Gastrocnemius medialis (tissue), 4 donors: ENCODE measurements around the gene GRID1.

Experiments used
- POLR2A ChIP-seq, 2 donors: fragments of 450-650 bp; IDR thresholded peaks; one replicate each; pipeline ENCODE4 v1.6.1; 2017; ENCODE audit warnings: antibody characterized with exemption in 2 of 2, mild to moderate bottlenecking in 2 of 2, moderate library complexity in 2 of 2
- TF ChIP-seq, protein P1 (sequence below), 5 experiments: fragments of 450-650 bp in 3 of 5; fragments of 200-600 bp in 2 of 5; sonication (generic) in 2 of 5; IDR thresholded peaks in 4 of 5; conservative IDR thresholded peaks in 1 of 5; 1 replicate in 4 of 5; 2 replicates in 1 of 5; pipeline ENCODE4 v1.5.1; 2016 to 2019; ENCODE audit warnings: antibody characterized with exemption in 5 of 5, mild to moderate bottlenecking in 3 of 5, moderate library complexity in 3 of 5

DNA sequence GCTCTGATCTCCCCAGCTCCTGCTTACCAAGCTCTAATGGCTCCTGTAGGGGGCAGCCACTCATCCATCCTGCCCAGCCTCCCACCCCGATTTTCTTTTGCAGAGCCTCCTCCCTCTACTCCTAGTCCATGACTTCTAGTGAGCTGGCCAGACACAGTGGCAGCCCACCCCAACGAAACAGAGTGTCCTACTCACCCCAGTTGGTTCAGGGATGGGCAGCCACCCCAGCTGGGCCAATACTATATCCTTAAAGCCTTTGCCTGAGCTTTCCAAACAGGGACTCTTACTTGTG, 77.1 kb downstream of the GRID1 start:
- no peak for TF ChIP-seq POLR2A (IDR thresholded peaks at IDR 0.05)
- TF ChIP-seq, protein P1, sequence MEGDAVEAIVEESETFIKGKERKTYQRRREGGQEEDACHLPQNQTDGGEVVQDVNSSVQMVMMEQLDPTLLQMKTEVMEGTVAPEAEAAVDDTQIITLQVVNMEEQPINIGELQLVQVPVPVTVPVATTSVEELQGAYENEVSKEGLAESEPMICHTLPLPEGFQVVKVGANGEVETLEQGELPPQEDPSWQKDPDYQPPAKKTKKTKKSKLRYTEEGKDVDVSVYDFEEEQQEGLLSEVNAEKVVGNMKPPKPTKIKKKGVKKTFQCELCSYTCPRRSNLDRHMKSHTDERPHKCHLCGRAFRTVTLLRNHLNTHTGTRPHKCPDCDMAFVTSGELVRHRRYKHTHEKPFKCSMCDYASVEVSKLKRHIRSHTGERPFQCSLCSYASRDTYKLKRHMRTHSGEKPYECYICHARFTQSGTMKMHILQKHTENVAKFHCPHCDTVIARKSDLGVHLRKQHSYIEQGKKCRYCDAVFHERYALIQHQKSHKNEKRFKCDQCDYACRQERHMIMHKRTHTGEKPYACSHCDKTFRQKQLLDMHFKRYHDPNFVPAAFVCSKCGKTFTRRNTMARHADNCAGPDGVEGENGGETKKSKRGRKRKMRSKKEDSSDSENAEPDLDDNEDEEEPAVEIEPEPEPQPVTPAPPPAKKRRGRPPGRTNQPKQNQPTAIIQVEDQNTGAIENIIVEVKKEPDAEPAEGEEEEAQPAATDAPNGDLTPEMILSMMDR (IDR thresholded peaks at IDR 0.05 in 4 of 5, conservative IDR thresholded peaks at IDR 0.05 in 1 of 5) = no peak
